HepG2 (cell line): Measurements from ENCODE around the gene MCRS1. TPM values are rescaled to one million over a fixed set of nuclear protein-coding genes. Genes with fewer than 3 reads are reported as not detected.
"Not testable (repeated sequence)": the region's sequence is repeated elsewhere in the genome, so short reads cannot be mapped to it uniquely, and the experiment has no call there.

Experiments used
- ATAC-seq: fragments of 200-7000 bp; cut with Tn5 transposase; 3 replicates; pipeline ENCODE4 v1.9.1; 2020; ENCODE audit warnings: mild to moderate bottlenecking, moderate library complexity
- BruUV-seq: library from RNA; stranded (reverse); fragments of 400-500 nt; replicated peaks from 2 replicates; lab custom pipeline; 2021; lab: Mats Ljungman, UMichigan
- CTCF ChIA-PET: fragments of 300-600 bp; formaldehyde crosslinking; extraction: SDS; loops from one replicate; lab custom pipeline; 2021; ENCODE audit warnings: low total read pairs, inconsistent platforms, low intra/inter-chr PET ratio; lab: Yijun Ruan, JAX
- POLR2A ChIA-PET: fragments of 350-600 bp; sonication (Branson Sonifier 250); formaldehyde crosslinking; loops from one replicate; lab custom pipeline; 2020; ENCODE audit warnings: antibody characterized with exemption, inconsistent platforms; lab: Yijun Ruan, JAX
- DNase-seq: peaks from one replicate; pipeline ENCODE4 v3.0.0-alpha.2; 2015; ENCODE audit warnings: low spot score
- FAIRE-seq: peaks from 3 replicates; lab custom pipeline; 2011; peaks lifted over from hg19 to GRCh38; lab: Jason Lieb, UNC
- H2AFZ ChIP-seq: one replicate; pipeline ENCODE4 v1.6.1; 2011; ENCODE audit warnings: low read length, inconsistent platforms
- H3K27ac ChIP-seq: fragments of 300-600 bp; 3 replicates; pipeline ENCODE4 v1.8.0; 2011; ENCODE audit warnings: mixed run types, mild to moderate bottlenecking, mixed read lengths, low read length, inconsistent platforms; ENCODE audit not compliant: insufficient read depth; ENCODE audit errors: extremely low read length
- H3K27me3 ChIP-seq, 2 experiments: fragments of 200-600 bp in 1 of 2; 2 replicates in 1 of 2; 3 replicates in 1 of 2; pipeline versions ENCODE4 v1.6.0 to v1.8.0; 2011; ENCODE audit warnings: low read length in 2 of 2, mild to moderate bottlenecking in 2 of 2, moderate library complexity in 2 of 2, inconsistent platforms in 1 of 2; ENCODE audit not compliant: insufficient read depth in 2 of 2, control insufficient read depth in 1 of 2
- H3K36me3 ChIP-seq, 2 experiments: fragments of 200-600 bp in 1 of 2; replicated peaks in 1 of 2; 2 replicates in 1 of 2; 3 replicates in 1 of 2; pipeline versions ENCODE4 v1.5.1 to v1.8.0; 2011; ENCODE audit warnings: low read length in 2 of 2, inconsistent platforms in 1 of 2; ENCODE audit not compliant: insufficient read depth in 2 of 2, control insufficient read depth in 1 of 2
- H3K4me1 ChIP-seq: 2 replicates; pipeline ENCODE4 v1.5.1; 2012; ENCODE audit warnings: low read length, inconsistent platforms; ENCODE audit not compliant: insufficient read depth
- H3K4me2 ChIP-seq: 2 replicates; pipeline ENCODE4 v1.6.0; 2011; ENCODE audit warnings: low read depth, low read length, inconsistent platforms
- H3K4me3 ChIP-seq, 3 experiments: fragments of 200-600 bp in 1 of 3; sonication (generic), shearing (Covaris generic) in 1 of 3; replicated peaks in 1 of 3; 2 replicates each; pipeline ENCODE4 v1.5.1; 2011 to 2016; ENCODE audit warnings: low read length in 3 of 3, inconsistent platforms in 2 of 3, low read depth in 2 of 3, mild to moderate bottlenecking in 2 of 3, control low read depth in 1 of 3, mixed read lengths in 1 of 3; ENCODE audit not compliant: insufficient read depth in 1 of 3
- H3K79me2 ChIP-seq: one replicate; pipeline ENCODE4 v1.6.1; 2011; ENCODE audit warnings: low read length, inconsistent platforms; ENCODE audit not compliant: insufficient read depth
- H3K9ac ChIP-seq: 2 replicates; pipeline ENCODE4 v1.6.0; 2011; ENCODE audit warnings: mild to moderate bottlenecking, low read depth, low read length, inconsistent platforms; ENCODE audit not compliant: insufficient read depth
- H3K9me3 ChIP-seq: 2 replicates; pipeline ENCODE4 v1.5.1; 2012; ENCODE audit warnings: mild to moderate bottlenecking, low read length
- H4K20me1 ChIP-seq: 2 replicates; pipeline ENCODE4 v1.6.0; 2011; ENCODE audit warnings: inconsistent platforms, mild to moderate bottlenecking, low read length, moderate library complexity; ENCODE audit not compliant: insufficient read depth
- ZNF160 ChIP-seq: sonication (generic); formaldehyde crosslinking; IDR thresholded peaks from 2 replicates; pipeline ENCODE4 v1.8.0; 2022; ENCODE audit warnings: mild to moderate bottlenecking, inconsistent platforms, missing genetic modification reagents
- ZNF883 ChIP-seq: sonication (generic); formaldehyde crosslinking; IDR thresholded peaks from 2 replicates; pipeline ENCODE4 v1.5.1; 2020; ENCODE audit warnings: mild to moderate bottlenecking, missing genetic modification reagents; ENCODE audit errors: not compliant biosample characterization
- WGBS: methylation state at CpG from one replicate; pipeline ENCODE4 v1.1.6; 2017; ENCODE audit warnings: low lambda C conversion rate; 5-methylcytosine and 5-hydroxymethylcytosine counted together
- in situ Hi-C: cut with HindIII; loops from 2 replicates; pipeline ENCODE4 v1.10.0; 2017; ENCODE audit warnings: low pct_unique_long_range_greater_than_20kb; ENCODE audit not compliant: extremely low pct_ligation_motif_present
- intact Hi-C: fragments of 100-400 bp; cut with micrococcal nuclease; formaldehyde crosslinking; loops from one replicate; pipeline ENCODE4 v1.10.0; 2022; ENCODE audit not compliant: unreplicated experiment
- polyA plus RNA-seq, 8 experiments: library from polyadenylated mRNA; depleted of rRNA in 3 of 8; stranded (reverse) in 7 of 8; unstranded in 1 of 8; fragments of >200 nt; fragmentation: Illumina TruSeq in 4 of 8; extraction: Trizol in 4 of 8; gene quantifications; 2 replicates each; pipeline versions ENCODE4 v1.2.1 to v1.2.3, GENCODE V29; 2011 to 2016; ENCODE audit warnings: low read depth in 4 of 8, missing spikeins in 1 of 8, mixed read lengths in 1 of 8; ENCODE audit not compliant: insufficient read depth in 1 of 8
- total RNA-seq, 5 experiments: library from RNA; depleted of rRNA; stranded (reverse); fragments of >200 nt; fragmentation: Illumina TruSeq; extraction: Trizol; gene quantifications; 2 replicates each; pipeline ENCODE4 v1.2.3, GENCODE V29; 2016; ENCODE audit warnings: low read depth in 1 of 5

The MCRS1 gene
- total and polyA plus RNA-seq, 2 of the 13 experiments (the other 11 are each of a cell fraction or from before 2014, with no cell fraction given): 51.0 to 66.3 TPM

- peak; percentile 92; the same call in 1 of the 2 replicates for TF ChIP-seq ZNF160
- H3K4me3 ChIP-seq, H3K27me3 ChIP-seq, H3K9me3 ChIP-seq, CTCF ChIA-PET, intact Hi-C loops, FAIRE-seq, H3K36me3 ChIP-seq, DNase-seq, H3K9ac ChIP-seq, BruUV-seq, in situ Hi-C loops, H3K4me2 ChIP-seq, H3K79me2 ChIP-seq, H2AFZ ChIP-seq, ATAC-seq, H4K20me1 ChIP-seq, H3K27ac ChIP-seq: not testable (repeated sequence)
- WGBS: 88% methylated on average over 4 of the region's 4 CpGs
- POLR2A ChIA-PET: interaction anchor here (0.7 kb wide), 2 partner anchors 130 to 288 kb away, joined by 3 to 4 read pairs; partner anchors contain the start of genes TMBIM6 and TROAP
- H3K4me1 ChIP-seq: peaks cover 26% of the 10 kb centered on the region
Observed at GRCh38 chr12:49610785-49611184, 42.8 kb upstream of the MCRS1 start.

- no TSS peak for BruUV-seq
- Histone ChIP-seq H3K4me1 (peaks cover 31% of the 10 kb centered on the region), H3K4me3 (no peak overlapping the region), H2AFZ (no peak overlapping the region), H3K27me3 (no peaks in the 10 kb centered on the region), H3K4me2 (no peak overlapping the region), H3K36me3 (no peaks in the 10 kb centered on the region), H4K20me1 (no peaks in the 10 kb centered on the region), H3K9me3 (no peaks in the 10 kb centered on the region), H3K27ac (no peak overlapping the region), H3K9ac (no peak overlapping the region), H3K79me2 (no peaks in the 10 kb centered on the region)
- FAIRE-seq (no peak), ATAC-seq (peak; percentile 64), DNase-seq (no peak)
- TF ChIP-seq ZNF883 (CRISPR knock-in tag): no peak
- intact Hi-C loops: no loop called here
- WGBS: 30% methylated on average over 1 of the region's 1 CpG
- CTCF ChIA-PET: no interaction called here
- in situ Hi-C loops: no loop called here
- POLR2A ChIA-PET: interaction anchor here (0.9 kb wide), 1 partner anchor 22 kb away, joined by 3 read pairs; no protein-coding TSS in a partner anchor
Observed at GRCh38 chr12:49609875-49610154, 41.9 kb upstream of the MCRS1 start.
